Inferior parietal cortex (tissue), 1 donor: ENCODE results near the gene ECM1.
A peak's percentile ranks its signal among the peaks of the same experiment; 100 is the strongest.

Experiments used
- DNase-seq: peaks from one replicate; pipeline ENCODE4 v3.0.0-alpha.2; 2016; ENCODE audit errors: extremely low spot score

Gene ECM1

DNA sequence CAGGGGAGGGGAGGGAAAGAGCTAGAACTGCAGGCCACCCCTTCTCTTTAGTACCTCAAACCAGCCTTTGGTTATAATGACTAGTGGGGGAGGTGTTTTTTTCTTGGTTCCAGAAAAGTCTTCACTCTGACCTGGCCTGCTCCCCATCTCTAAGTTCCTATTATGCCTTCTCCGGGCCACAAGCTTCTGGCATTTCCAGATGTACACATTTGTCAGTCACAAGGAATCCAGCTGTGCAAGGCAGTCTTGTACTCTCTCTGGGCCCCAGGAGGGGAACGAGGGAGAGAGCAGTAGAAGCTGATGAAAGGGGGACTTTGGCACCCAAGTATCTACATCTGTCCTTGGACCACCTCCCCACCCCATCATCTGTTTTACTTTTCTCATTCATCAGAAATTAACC is 4.9 kb downstream of the ECM1 start:
- no peak for DNase-seq

DNA sequence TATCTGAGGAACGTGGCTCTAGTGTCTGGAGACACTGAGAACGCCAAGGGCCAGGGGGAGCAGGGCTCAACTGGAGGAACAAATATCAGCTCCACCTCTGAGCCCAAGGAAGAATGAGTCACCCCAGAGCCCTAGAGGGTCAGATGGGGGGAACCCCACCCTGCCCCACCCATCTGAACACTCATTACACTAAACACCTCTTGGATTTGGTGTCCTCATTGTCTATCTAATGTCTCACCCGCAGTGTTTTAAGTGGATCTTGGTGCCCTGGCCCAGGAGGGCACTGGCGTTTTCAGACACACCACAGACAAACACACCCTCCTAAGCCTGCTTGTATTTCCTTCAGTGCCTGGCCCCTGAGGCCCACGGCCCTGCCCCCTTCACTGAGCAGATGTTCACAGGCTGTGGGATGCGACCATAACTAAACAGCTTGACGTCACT is 5.5 kb downstream of the ECM1 start:
- no peak for DNase-seq

GRCh38 chr1:150514260-150514659 is 6.4 kb downstream of the ECM1 start:
- DNase-seq: no peak

- DNase-seq: no peak
Measured at GRCh38 chr1:150514913-150515327, 7.0 kb downstream of the ECM1 start.

- peak; percentile 95 for DNase-seq
Measured at GRCh38 chr1:150515328-150516049, 7.6 kb downstream of the ECM1 start, which contains the start of gene FALEC. TSS of gene FALEC (plus strand) at chr1:150515752.

GRCh38 chr1:150516050-150516591 is 8.2 kb downstream of the ECM1 start:
- peak; percentile 25 for DNase-seq

DNA sequence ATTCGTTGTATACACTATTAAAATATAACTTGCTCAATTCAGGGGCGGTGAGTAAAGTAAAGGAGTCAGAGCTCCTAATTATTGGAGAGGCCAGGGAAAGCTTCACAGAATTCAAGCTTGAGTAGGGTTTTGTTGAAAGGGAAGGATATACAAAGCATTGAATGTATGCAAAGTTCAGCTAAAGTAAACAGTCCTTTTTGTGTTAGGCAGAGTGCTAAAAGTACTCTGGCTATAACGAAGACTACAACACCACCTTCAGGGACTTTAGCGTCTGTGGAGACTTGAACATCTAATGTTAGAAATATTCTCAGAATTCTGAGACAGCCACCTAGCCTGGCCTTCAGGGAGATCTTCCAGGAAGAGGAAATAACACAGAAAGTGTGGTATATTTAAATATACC is 8.7 kb downstream of the ECM1 start:
- DNase-seq: peak; percentile 29

DNA sequence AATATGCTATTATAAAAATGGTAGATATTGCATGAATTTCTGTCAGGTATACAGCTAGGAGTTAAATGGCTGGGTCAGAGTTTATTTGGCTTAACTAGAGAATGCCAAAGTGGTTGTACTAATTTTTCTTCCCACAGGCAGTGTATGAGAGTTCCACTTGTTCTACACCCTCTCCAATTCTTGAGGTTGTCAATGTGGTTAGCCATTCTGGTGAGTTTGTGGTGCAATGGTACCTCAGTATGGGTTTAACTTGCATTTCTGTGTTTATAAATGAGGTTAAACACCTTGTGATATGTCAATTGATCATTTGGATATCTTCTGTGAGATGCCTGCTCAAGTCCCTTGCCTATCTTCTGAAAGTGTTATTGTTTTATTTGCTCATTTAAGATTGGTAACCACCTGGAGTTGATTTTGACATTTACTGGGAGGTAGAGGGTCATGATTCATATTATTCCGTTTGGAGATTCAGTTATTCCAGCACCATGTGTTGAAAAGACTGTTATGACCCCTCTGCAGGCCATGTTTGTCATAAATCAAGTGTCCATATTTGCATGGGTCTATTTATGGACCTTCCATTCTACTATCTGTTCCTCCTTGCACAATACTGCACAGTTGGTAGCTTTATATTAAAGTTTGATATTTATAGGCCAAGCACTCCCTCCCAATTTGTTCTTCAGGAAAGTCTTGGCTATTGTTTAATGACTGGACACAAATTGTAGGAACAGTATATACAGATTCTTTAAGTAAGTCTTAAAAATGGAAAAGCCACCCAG is 13.5 kb downstream of the ECM1 start:
- DNase-seq: no peak

- DNase-seq: no peak
Measured at GRCh38 chr1:150525348-150525747, 17.4 kb downstream of the ECM1 start.

DNA sequence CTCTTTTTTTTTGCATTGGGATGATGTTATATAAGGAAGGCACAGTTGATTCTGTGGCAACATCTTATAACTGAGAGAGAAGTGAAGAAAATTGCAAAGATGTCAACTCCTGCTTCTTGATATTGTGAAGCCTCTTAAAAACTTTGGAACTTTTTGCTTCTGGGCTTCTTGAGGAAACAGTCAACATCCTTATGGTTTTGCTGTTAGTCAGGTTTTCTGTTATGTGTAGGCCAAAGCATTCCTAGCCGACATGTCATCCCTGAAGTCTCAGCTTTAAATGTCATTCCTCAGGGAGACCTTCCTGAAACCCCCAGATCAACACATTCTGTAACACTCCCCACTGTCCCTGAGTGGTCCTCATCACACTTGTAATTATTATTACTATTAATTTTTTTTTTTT is 20.3 kb downstream of the ECM1 start:
- DNase-seq: no peak

DNA sequence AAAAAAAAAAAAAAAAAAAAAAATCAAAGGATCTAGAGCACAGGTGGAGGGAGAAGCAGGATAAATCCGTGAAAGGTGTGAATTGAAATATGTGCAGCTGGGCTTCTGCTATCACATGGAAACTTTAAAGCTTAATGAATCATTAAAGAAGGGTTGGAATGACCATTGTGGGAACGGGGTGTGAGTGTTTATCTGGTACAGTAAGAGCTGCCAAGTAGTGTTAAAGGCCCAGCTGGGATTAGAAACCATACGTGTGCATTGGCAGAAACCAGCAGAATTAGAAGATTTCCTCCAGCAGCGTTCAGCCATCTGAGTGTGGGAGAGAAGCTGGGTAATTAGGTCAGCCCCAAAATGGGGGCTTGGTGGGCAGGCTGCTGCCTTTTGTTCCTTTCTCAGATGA is 21.1 kb downstream of the ECM1 start:
- DNase-seq: no peak

DNA sequence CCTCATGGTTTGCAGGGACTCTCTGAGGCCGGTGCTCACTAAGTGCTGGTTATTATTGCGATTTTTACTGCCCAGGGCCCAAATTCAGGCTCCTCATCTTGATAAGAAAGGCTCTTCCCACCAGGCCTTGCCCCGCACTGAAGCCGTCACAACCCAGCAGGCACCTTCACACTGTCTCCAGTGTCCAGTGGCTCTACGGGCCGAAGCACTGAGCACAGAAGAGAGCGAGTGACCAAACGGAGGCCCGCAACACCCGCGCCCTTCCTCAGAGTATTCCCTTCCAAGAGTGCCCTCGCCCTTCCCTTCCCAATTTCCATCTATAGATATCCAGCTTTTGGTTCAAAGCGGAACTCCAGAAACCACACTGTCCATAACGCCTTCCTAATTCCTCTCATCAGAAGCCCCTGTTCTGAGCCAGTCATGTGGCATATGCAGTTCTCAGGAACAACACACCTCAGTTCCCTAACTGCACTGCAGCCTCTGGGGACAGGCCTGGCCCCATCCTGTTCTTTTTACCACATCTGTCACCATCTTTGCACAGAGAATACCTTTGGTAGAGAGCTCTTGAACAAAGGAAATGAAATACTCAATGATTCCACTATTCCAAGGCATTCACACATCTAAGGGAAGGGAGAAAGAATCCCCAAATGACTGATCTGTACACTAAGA is 22.7 kb downstream of the ECM1 start:
- DNase-seq: no peak

DNA sequence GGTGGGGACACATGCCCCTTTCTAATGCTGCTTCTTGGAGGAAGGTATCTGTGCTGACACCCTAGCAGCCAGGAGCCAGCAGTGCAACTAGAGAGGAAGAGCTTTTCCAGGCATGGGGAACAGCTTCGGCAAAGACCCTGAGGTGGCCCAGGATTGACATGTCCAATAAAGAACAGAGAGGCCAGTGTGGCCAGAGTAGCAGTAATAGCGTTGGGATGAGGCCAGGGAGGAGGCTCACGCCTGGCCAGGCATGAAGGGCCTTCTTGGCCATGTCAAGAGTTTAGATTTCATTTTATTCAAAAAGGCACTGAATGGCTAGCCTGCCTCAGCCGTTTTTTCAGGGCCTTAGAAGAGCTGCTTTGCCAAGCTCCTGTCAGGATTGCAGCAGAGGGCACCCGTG is 25.0 kb downstream of the ECM1 start:
- no peak for DNase-seq

DNA sequence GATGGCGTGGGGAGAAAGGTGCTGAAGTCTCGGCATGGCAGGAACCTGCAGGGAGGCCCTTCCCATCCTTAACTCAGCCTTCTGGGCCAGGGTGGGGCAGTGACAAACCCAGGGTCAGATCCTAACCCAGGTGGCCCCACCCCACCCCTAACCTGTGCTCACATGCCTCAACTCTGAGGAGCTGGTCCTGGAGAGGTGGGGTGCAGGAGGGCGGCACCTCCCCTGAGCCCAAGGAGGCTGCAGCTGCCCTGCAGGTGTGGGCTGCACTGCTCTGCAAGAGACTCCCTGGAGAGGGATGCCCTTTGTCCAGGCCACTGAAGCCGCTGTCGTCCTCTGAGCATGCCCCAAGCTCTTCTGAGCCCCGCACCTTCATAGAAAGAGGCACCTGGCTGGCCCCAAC is 26.1 kb downstream of the ECM1 start:
- no peak for DNase-seq

- no peak for DNase-seq
Measured at GRCh38 chr1:150535511-150536287, 27.8 kb downstream of the ECM1 start.

DNA sequence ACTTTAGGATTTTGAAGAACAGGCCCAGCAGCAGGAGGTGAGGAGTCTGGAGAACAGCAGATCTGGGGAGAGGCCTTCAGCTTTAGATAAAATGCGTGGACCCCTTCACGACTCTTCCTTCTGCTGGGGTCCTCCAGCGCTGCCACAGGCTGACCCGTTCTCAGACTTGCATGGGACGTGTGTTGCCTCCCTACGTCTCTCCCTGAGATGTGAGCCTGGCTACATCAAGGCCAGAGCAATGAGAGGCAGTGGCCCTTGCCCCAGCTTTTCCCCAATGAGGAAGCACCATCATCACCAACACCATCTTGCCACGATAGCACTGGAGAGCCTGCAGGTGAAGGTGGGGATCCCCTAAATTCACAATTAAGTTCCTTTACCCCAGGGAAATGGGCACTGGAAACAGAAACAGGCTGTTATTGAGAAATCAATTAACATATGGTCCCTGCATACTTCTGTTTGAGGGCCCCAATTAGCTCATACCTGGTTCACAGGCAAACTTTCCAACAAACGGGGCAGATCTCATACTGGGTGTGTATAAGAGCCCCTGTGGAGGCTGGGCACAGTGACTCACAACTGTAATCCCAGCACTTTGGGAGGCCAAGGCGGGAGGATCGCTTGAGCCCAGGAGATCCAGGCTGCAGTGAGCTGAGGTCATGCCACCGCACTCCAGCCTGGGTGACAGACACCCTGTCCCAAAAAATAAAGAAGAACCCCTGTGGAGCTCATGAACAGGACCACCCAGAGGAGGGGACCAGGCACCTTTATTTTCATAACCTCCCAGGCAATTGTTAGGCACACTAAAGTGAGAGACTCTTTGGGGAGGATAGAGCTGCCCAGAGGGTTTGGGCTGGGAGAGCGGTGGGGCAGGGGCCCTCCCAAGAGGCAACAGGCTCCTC is 29.2 kb downstream of the ECM1 start:
- DNase-seq: no peak

GRCh38 chr1:150537732-150538684 is 30.1 kb downstream of the ECM1 start:
- no peak for DNase-seq

DNA sequence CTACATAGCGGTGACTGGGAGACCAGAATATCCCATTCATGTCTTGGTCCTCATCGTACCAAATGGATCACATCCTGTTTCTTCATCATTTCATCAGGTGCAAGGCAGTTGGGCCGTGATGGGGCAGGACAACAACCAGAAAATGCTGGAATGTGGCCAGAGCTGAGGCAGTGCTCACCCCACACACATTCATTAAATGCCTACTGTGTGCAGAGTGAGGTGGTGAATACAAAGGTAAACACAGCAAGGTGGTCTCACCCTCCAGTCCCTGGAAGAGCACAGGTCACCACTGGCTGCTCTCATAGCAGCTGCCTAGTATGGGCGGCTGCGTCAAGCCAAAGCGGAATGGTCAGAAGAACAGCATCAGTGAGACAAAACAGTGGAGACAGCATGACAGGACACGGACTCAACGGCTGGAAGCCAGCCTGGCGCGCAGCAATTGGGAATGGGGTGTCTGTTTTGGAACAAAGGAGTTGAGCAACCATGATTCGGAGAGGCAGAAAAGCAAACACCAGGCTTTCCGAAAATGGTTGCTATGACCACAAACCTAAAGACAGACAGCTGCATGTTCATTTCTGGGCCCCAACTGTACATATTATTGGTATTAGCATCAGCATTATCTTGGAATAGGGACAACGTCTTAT is 35.7 kb downstream of the ECM1 start:
- DNase-seq: no peak

DNA sequence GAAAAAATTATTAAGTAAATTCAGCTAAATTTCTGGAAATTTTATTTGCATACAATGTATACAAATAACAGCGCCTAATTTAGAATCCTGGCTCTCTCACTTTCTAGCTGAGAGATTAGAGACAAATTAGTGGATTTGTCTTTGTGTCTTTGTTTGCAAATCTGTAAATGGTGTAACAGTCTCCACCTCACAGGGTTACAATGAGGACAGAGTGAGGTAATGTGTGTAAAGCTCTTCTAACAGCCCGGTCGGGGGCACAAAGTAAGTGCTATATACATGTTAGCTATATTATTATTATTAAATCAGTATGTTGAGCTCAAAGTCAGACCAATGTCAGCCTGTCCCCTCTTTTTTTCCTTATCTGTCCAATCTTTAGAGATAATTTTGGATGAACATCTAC is 36.3 kb downstream of the ECM1 start:
- DNase-seq: no peak
